ENCODE measurements around the gene LMNTD1.

Gene LMNTD1

DNA sequence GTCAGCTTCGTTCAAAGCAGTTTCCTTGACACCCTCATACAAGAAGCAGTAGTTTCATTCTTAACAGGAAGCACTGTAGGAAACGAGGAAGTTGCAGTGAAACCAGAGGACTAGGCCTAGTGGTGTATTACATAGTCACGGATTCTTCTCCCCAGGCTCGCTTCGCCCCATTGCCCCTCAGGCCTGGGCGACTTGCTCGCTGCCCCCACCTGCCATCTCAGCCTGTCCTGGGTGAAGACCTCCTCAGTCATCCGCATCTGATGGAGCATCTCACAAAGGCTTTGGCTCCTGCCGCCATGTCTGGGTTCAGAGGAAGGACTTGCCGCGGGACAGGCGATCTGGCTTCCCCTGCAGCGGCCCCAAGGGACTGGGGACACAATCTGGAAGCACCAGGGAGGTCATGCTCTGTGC lies 93.5 kb downstream of the LMNTD1 start:
- no peaks in the 10 kb centered on the region for H3K27me3 ChIP-seq (ENCODE audit: low read depth)
- H3K9me3 ChIP-seq, result no peaks in the 10 kb centered on the region
- no peak overlapping the region for H3K4me3 ChIP-seq
- H3K36me3 ChIP-seq (replicated peaks), result no peaks in the 10 kb centered on the region
- DNase-seq (ENCODE audit: low spot score in 2 of 2), result no peak
- in situ Hi-C loops (cut with MboI; ENCODE audit: low sequenced_read_pairs), result no loop called here
- H3K4me1 ChIP-seq, result no peaks in the 10 kb centered on the region; the same call in 1 of the 2 replicates

- DNase-seq (ENCODE audit: low spot score in 2 of 2), result peak in 1 of 2 experiments; percentile 16
- in situ Hi-C loops (cut with MboI; ENCODE audit: low sequenced_read_pairs), result no loop called here
- Histone ChIP-seq H3K4me3 (no peak overlapping the region), H3K9me3 (no peaks in the 10 kb centered on the region), H3K36me3 (replicated peaks) (no peaks in the 10 kb centered on the region), H3K4me1 (no peaks in the 10 kb centered on the region; the same call in 1 of the 2 replicates), H3K27me3 (ENCODE audit: low read depth) (no peaks in the 10 kb centered on the region)
These were observed 95.0 kb downstream of the LMNTD1 start for GRCh38 chr12:25458047-25458552.

DNA sequence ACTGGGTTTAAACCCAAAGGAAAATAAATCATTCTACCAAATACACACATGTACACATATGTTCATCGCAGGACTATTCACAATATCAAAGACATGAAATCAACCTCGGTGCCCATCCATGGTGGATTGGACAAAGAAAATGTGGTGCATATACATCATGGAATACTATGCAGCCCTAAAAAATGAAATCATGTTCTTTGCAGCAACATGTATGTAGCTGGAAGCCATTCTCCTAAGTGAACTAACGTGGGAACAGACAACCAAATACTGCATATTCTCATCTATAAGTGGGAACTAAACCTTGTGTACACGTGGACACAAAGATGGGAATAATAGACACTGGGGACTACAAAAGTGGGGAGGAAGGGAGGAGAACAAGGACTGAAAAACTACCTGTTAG lies 96.6 kb downstream of the LMNTD1 start:
- H3K36me3 ChIP-seq (replicated peaks), result no peaks in the 10 kb centered on the region
- no peaks in the 10 kb centered on the region; the same call in 1 of the 2 replicates for H3K4me1 ChIP-seq
- in situ Hi-C loops (cut with MboI; ENCODE audit: low sequenced_read_pairs), result no loop called here
- H3K27me3 ChIP-seq (ENCODE audit: low read depth), result no peaks in the 10 kb centered on the region
- no peak for DNase-seq (ENCODE audit: low spot score in 2 of 2)
- no peaks in the 10 kb centered on the region for H3K9me3 ChIP-seq
- no peak overlapping the region for H3K4me3 ChIP-seq

GRCh38 chr12:25455696-25456095 lies 97.4 kb downstream of the LMNTD1 start:
- H3K9me3 ChIP-seq, result no peaks in the 10 kb centered on the region
- no peak for DNase-seq (ENCODE audit: low spot score in 2 of 2)
- in situ Hi-C loops (cut with MboI; ENCODE audit: low sequenced_read_pairs), result no loop called here
- H3K4me1 ChIP-seq, result no peaks in the 10 kb centered on the region; the same call in 1 of the 2 replicates
- no peaks in the 10 kb centered on the region for H3K36me3 ChIP-seq (replicated peaks)
- H3K4me3 ChIP-seq, result no peak overlapping the region
- no peaks in the 10 kb centered on the region for H3K27me3 ChIP-seq (ENCODE audit: low read depth)

DNA sequence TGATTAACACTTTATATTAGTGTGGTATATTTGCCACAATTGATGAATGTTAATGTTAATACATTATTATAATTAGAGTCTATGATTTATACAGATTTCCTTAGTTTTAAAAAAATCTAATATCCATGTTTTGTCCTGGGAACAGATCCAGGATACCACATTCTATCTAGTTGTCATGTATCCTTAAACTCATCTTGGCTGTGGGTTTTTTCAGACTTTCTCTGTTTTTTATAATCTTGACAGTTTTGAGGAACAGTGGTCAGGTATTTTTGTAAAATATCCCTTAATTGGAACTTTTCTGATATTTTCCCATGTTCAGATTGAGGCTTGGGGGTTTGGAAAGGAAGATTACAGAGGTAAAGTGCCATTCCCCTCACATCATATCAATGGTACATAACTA lies 104.1 kb downstream of the LMNTD1 start:
- no peak for DNase-seq (ENCODE audit: low spot score in 2 of 2)
- no peaks in the 10 kb centered on the region for H3K4me1 ChIP-seq
- H3K4me3 ChIP-seq, result no peak overlapping the region
- no peaks in the 10 kb centered on the region for H3K27me3 ChIP-seq (ENCODE audit: low read depth)
- no peaks in the 10 kb centered on the region for H3K36me3 ChIP-seq (replicated peaks)
- no peaks in the 10 kb centered on the region for H3K9me3 ChIP-seq
- in situ Hi-C loops (cut with MboI; ENCODE audit: low sequenced_read_pairs), result no loop called here

GRCh38 chr12:25447046-25447445 lies 106.0 kb downstream of the LMNTD1 start:
- Histone ChIP-seq H3K36me3 (replicated peaks) (no peaks in the 10 kb centered on the region), H3K4me1 (no peaks in the 10 kb centered on the region), H3K4me3 (no peak overlapping the region), H3K27me3 (ENCODE audit: low read depth) (no peaks in the 10 kb centered on the region), H3K9me3 (no peaks in the 10 kb centered on the region)
- in situ Hi-C loops (cut with MboI; ENCODE audit: low sequenced_read_pairs), result no loop called here
- no peak for DNase-seq (ENCODE audit: low spot score in 2 of 2)

GRCh38 chr12:25438638-25439037 lies 114.4 kb downstream of the LMNTD1 start:
- Histone ChIP-seq H3K4me1 (no peaks in the 10 kb centered on the region), H3K9me3 (no peaks in the 10 kb centered on the region), H3K4me3 (no peak overlapping the region), H3K36me3 (replicated peaks) (no peaks in the 10 kb centered on the region), H3K27me3 (ENCODE audit: low read depth) (no peaks in the 10 kb centered on the region)
- in situ Hi-C loops (cut with MboI; ENCODE audit: low sequenced_read_pairs), result loop anchor here (10.0 kb wide), 1 partner anchor 586 kb away; no protein-coding TSS in a partner anchor
- no peak for DNase-seq (ENCODE audit: low spot score in 2 of 2)

- H3K27me3 ChIP-seq (ENCODE audit: low read depth), result no peaks in the 10 kb centered on the region
- no peaks in the 10 kb centered on the region for H3K9me3 ChIP-seq
- in situ Hi-C loops (cut with MboI; ENCODE audit: low sequenced_read_pairs), result loop anchor here (10.0 kb wide), 1 partner anchor 588 kb away; no protein-coding TSS in a partner anchor
- no peak overlapping the region for H3K4me3 ChIP-seq
- DNase-seq (ENCODE audit: low spot score in 2 of 2), result peak; percentile 52 to 57
- H3K4me1 ChIP-seq, result no peaks in the 10 kb centered on the region
- no peaks in the 10 kb centered on the region for H3K36me3 ChIP-seq (replicated peaks)
These were observed 116.7 kb downstream of the LMNTD1 start for GRCh38 chr12:25436206-25437030.

- Histone ChIP-seq H3K4me3 (no peak overlapping the region), H3K4me1 (no peaks in the 10 kb centered on the region), H3K36me3 (replicated peaks) (no peaks in the 10 kb centered on the region), H3K27me3 (ENCODE audit: low read depth) (no peaks in the 10 kb centered on the region), H3K9me3 (no peaks in the 10 kb centered on the region)
- in situ Hi-C loops (cut with MboI; ENCODE audit: low sequenced_read_pairs), result loop anchor here (10.0 kb wide), 1 partner anchor 589 kb away; no protein-coding TSS in a partner anchor
- no peak for DNase-seq (ENCODE audit: low spot score in 2 of 2)
These were observed 117.7 kb downstream of the LMNTD1 start for GRCh38 chr12:25435431-25435830.

- DNase-seq (ENCODE audit: low spot score in 2 of 2), result no peak
- in situ Hi-C loops (cut with MboI; ENCODE audit: low sequenced_read_pairs), result loop anchor here (10.0 kb wide), 1 partner anchor 590 kb away; no protein-coding TSS in a partner anchor
- no peaks in the 10 kb centered on the region for H3K27me3 ChIP-seq (ENCODE audit: low read depth)
- H3K36me3 ChIP-seq (replicated peaks), result no peaks in the 10 kb centered on the region
- no peak overlapping the region for H3K4me3 ChIP-seq
- H3K9me3 ChIP-seq, result no peaks in the 10 kb centered on the region
- no peaks in the 10 kb centered on the region for H3K4me1 ChIP-seq
These were observed 118.6 kb downstream of the LMNTD1 start for GRCh38 chr12:25434515-25434914.

GRCh38 chr12:25433581-25434325 lies 119.3 kb downstream of the LMNTD1 start:
- no peak for DNase-seq (ENCODE audit: low spot score in 2 of 2)
- Histone ChIP-seq H3K36me3 (replicated peaks) (no peaks in the 10 kb centered on the region), H3K9me3 (no peaks in the 10 kb centered on the region), H3K4me1 (no peaks in the 10 kb centered on the region), H3K4me3 (no peak overlapping the region), H3K27me3 (ENCODE audit: low read depth) (no peaks in the 10 kb centered on the region)
- in situ Hi-C loops (cut with MboI; ENCODE audit: low sequenced_read_pairs), result loop anchor here (10.0 kb wide), 1 partner anchor 591 kb away; no protein-coding TSS in a partner anchor

- no peaks in the 10 kb centered on the region for H3K36me3 ChIP-seq (replicated peaks)
- no peaks in the 10 kb centered on the region for H3K4me1 ChIP-seq
- no peaks in the 10 kb centered on the region for H3K27me3 ChIP-seq (ENCODE audit: low read depth)
- in situ Hi-C loops (cut with MboI; ENCODE audit: low sequenced_read_pairs), result loop anchor here (10.0 kb wide), 1 partner anchor 592 kb away; no protein-coding TSS in a partner anchor
- no peaks in the 10 kb centered on the region for H3K9me3 ChIP-seq
- DNase-seq (ENCODE audit: low spot score in 2 of 2), result no peak
- H3K4me3 ChIP-seq, result no peak overlapping the region
These were observed 120.1 kb downstream of the LMNTD1 start for GRCh38 chr12:25433024-25433423.

DNA sequence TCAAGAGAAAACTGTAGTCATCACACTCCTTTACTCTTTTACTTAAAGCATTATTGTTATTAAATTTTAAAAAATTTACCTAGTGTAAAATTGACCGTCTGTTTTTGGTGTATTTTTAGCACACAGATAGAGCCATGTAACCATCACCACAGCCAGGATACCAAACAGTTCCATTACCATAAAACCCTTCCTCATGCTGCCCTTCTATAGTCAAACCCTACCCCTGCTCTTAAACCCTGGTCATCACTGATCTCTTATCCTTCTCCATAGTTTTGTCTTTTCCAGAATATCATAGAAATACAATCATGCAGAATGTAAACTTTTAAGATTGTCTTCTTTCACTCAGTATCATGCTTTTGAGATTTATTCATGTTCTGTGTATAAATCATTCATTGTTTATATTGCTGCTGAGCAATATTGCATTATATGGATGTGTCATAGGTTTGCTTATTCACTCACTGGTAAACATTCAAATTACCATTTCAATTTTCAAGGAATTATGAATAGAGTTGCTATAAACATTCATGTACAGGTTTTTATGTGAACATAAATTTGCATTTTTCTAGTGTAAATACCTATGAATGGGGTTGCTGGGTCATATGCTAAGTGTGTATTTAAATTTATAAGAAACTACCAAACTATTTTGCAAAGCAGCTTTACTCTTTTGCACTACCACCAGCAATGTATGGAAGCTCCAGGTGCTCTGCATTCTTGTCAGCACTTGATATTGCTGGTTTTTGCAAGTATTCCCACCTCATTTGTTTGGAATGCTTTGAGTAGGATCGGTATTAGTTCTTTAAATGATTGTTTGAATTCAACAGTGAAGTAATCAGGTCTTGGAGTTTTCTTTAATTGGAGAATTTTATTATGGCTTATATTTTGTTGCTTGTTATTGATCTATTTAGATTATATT lies 125.5 kb downstream of the LMNTD1 start:
- H3K36me3 ChIP-seq (replicated peaks), result no peaks in the 10 kb centered on the region
- in situ Hi-C loops (cut with MboI; ENCODE audit: low sequenced_read_pairs), result no loop called here
- H3K4me1 ChIP-seq, result no peaks in the 10 kb centered on the region
- no peak overlapping the region for H3K4me3 ChIP-seq
- H3K27me3 ChIP-seq (ENCODE audit: low read depth), result no peaks in the 10 kb centered on the region
- DNase-seq (ENCODE audit: low spot score in 2 of 2), result peak in 1 of 2 experiments; percentile 2
- no peaks in the 10 kb centered on the region for H3K9me3 ChIP-seq
